ENCODE results near the gene GTF2A2.

DNA sequence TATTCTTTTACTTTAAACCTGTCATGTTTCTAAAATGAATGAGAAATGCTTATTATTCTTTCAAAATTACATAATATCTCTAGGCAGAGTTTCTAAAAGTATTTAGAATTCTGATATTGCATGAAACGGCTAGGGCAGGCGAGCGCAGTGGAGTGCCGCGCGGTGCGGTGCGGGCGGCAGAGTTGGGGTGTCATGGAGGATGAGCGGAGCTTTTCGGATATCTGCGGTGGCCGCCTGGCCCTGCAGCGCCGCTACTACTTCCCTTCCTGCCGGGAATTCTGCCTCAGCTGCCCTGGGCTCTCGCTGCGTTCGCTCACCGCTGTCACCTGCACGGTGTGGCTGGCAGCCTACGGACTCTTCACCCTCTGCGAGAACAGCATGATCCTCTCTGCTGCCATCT is 19.2 kb upstream of the GTF2A2 start:
- TF ChIP-seq, protein P1, sequence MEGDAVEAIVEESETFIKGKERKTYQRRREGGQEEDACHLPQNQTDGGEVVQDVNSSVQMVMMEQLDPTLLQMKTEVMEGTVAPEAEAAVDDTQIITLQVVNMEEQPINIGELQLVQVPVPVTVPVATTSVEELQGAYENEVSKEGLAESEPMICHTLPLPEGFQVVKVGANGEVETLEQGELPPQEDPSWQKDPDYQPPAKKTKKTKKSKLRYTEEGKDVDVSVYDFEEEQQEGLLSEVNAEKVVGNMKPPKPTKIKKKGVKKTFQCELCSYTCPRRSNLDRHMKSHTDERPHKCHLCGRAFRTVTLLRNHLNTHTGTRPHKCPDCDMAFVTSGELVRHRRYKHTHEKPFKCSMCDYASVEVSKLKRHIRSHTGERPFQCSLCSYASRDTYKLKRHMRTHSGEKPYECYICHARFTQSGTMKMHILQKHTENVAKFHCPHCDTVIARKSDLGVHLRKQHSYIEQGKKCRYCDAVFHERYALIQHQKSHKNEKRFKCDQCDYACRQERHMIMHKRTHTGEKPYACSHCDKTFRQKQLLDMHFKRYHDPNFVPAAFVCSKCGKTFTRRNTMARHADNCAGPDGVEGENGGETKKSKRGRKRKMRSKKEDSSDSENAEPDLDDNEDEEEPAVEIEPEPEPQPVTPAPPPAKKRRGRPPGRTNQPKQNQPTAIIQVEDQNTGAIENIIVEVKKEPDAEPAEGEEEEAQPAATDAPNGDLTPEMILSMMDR (IDR thresholded peaks at IDR 0.05; ENCODE audit: insufficient read depth, low read length, poor library complexity, severe bottlenecking) = no peak
- no peak for TF ChIP-seq EZH2phosphoT487 (conservative IDR thresholded peaks at IDR 0.05; ENCODE audit: low read length)
